Spleen (tissue), 11 donors: ENCODE data around the gene MBNL1. TPM values are rescaled to one million over a fixed set of nuclear protein-coding genes. Genes with fewer than 3 reads are reported as not detected.

Source experiments
- DNase-seq: peaks from one replicate; pipeline ENCODE4 v3.0.0-alpha.2; 2020
- H3K27ac ChIP-seq, 8 donors: fragments of 200-600 bp; sonication (generic) in 7 of 8; 1 replicate in 4 of 8; 2 replicates in 4 of 8; pipeline versions ENCODE4 v1.5.0 to v1.8.0; 2016 to 2021; ENCODE audit warnings: inconsistent platforms in 4 of 8, mild to moderate bottlenecking in 4 of 8, moderate library complexity in 1 of 8
- H3K27me3 ChIP-seq, 7 donors: fragments of 200-600 bp; sonication (generic) in 6 of 7; replicated peaks in 1 of 7; 1 replicate in 4 of 7; 2 replicates in 3 of 7; pipeline versions ENCODE4 v1.5.0 to v1.8.0; 2016 to 2021; ENCODE audit warnings: inconsistent platforms in 3 of 7, mild to moderate bottlenecking in 1 of 7
- H3K36me3 ChIP-seq, 6 donors: fragments of 200-600 bp; sonication (generic) in 5 of 6; 1 replicate in 4 of 6; 2 replicates in 2 of 6; pipeline versions ENCODE4 v1.5.0 to v1.8.0; 2016 to 2021; ENCODE audit warnings: inconsistent platforms in 2 of 6
- H3K4me1 ChIP-seq, 6 donors: fragments of 200-600 bp; sonication (generic) in 5 of 6; 1 replicate in 3 of 6; 2 replicates in 3 of 6; pipeline versions ENCODE4 v1.5.0 to v1.8.0; 2016 to 2021; ENCODE audit warnings: inconsistent platforms in 3 of 6
- H3K4me3 ChIP-seq, 8 donors: fragments of 200-600 bp; sonication (generic) in 7 of 8; 1 replicate in 4 of 8; 2 replicates in 4 of 8; pipeline versions ENCODE4 v1.5.0 to v1.8.0; 2016 to 2021; ENCODE audit warnings: inconsistent platforms in 4 of 8, mild to moderate bottlenecking in 4 of 8, moderate library complexity in 2 of 8
- H3K9me3 ChIP-seq, 8 donors: fragments of 200-600 bp; sonication (generic) in 7 of 8; 1 replicate in 4 of 8; 2 replicates in 4 of 8; pipeline versions ENCODE4 v1.5.0 to v1.8.0; 2016 to 2021; ENCODE audit warnings: inconsistent platforms in 4 of 8
- CTCF ChIP-seq, 11 experiments: fragments of 200-600 bp in 7 of 11; fragments of 450-650 bp in 4 of 11; sonication (generic) in 4 of 11; IDR thresholded peaks in 8 of 11; conservative IDR thresholded peaks in 3 of 11; 1 replicate in 7 of 11; 2 replicates in 4 of 11; pipeline versions ENCODE4 v1.4.0 to v1.8.0; 2016 to 2021; ENCODE audit warnings: antibody characterized with exemption in 11 of 11, inconsistent platforms in 4 of 11, mild to moderate bottlenecking in 1 of 11
- POLR2A ChIP-seq, 3 donors: fragments of 450-650 bp; IDR thresholded peaks; one replicate each; pipeline ENCODE4 v1.5.1; 2017; ENCODE audit warnings: antibody characterized with exemption in 3 of 3, mild to moderate bottlenecking in 1 of 3
- POLR2AphosphoS5 ChIP-seq, 3 donors: sonication (generic); formaldehyde crosslinking; IDR thresholded peaks; one replicate each; pipeline ENCODE4 v1.5.1; 2017; ENCODE audit warnings: antibody characterized with exemption in 3 of 3
- WGBS, 5 donors: extraction: QIAGEN DNeasy Blood & Tissue Kit in 3 of 5; methylation state at CpG; one replicate each; pipeline versions ENCODE4 v1.1.5 to v1.1.7; 2013 to 2018; 5-methylcytosine and 5-hydroxymethylcytosine counted together
- intact Hi-C: fragments of 100-400 bp; cut with DNase I; formaldehyde crosslinking; loops from one replicate; pipeline ENCODE4 v1.15.0; 2023; ENCODE audit warnings: low total_unique reads
- polyA plus RNA-seq, 3 donors: library from polyadenylated mRNA; stranded (reverse); fragments of 200-250 nt; gene quantifications; one replicate each; pipeline ENCODE4 v1.2.1, GENCODE V29; 2013
- total RNA-seq, 7 donors: library from RNA; depleted of rRNA in 3 of 7; stranded (reverse); fragments of >200 nt in 3 of 7; fragmentation: NEBNext Ultra II Directional in 4 of 7; extraction: Animal tissue kit (Norgen Biotek cat#: 25700) in 4 of 7; gene quantifications; one replicate each; pipeline versions ENCODE4 v1.1.0 to v1.2.1, GENCODE V29; 2016 to 2021
- donor health status: healthy with polysubstance abuse.
- donor health status: DM: no; HTN: no; CAD: no; lungs with moderate emphysema.
- donor health status: DM: no; HTN: no; CAD: no.
- donor health status: Bipolar disorder and iron deficiency.
- donor health status: healthy.
- donor health status: DM: no; HTN: no; CAD: no.
- donor health status: DM: yes; HTN: yes; CAD: no.

Gene MBNL1
- total and polyA plus RNA-seq, 10 donors, result 64.7 to 491 (median 296) TPM

DNA sequence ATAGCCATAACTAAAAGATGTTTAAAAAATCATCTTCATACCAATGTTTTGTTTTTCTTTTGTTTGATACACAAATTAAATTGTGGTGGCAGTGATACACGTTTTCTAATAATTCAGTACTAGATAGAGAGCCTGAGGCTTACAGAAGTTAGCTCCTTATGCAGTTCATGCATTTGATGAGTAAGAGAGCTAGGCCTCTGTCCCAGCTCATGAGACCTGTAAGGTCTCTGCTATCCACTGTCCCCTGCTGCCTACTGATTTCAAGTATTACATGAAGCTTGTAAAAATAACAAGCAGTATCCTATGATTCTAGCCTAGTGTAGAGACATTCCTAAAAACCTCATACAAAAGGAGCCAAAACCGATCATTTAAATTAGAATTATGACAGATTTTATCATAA lies 144.5 kb downstream of the MBNL1 start:
- 86 to 93% (median 89%) methylated on average over 2 of the region's 2 CpGs for WGBS, 5 donors
- Histone ChIP-seq H3K27me3 (no peaks in the 10 kb centered on the region), H3K27ac (no peak overlapping the region), H3K9me3 (no peaks in the 10 kb centered on the region), H3K4me3 (no peak overlapping the region), H3K36me3 (peaks cover 0 to 37% (median 22%) of the 10 kb centered on the region in 6 donors), H3K4me1 (peaks cover 0 to 74% (median 25%) of the 10 kb centered on the region in 6 donors)
- TF ChIP-seq CTCF (IDR thresholded peaks at IDR 0.05 in 8 of 11, conservative IDR thresholded peaks at IDR 0.05 in 3 of 11) (no peak), POLR2AphosphoS5 (IDR thresholded peaks at IDR 0.05) (no peak), POLR2A (IDR thresholded peaks at IDR 0.05) (no peak)
- intact Hi-C loops, result no loop called here
- DNase-seq, result no peak

- TF ChIP-seq CTCF (IDR thresholded peaks at IDR 0.05 in 8 of 11, conservative IDR thresholded peaks at IDR 0.05 in 3 of 11) (no peak), POLR2AphosphoS5 (IDR thresholded peaks at IDR 0.05) (no peak), POLR2A (IDR thresholded peaks at IDR 0.05) (no peak)
- intact Hi-C loops, result no loop called here
- peaks cover 0 to 49% (median 10%) of the 10 kb centered on the region in 6 donors for H3K4me1 ChIP-seq
- H3K9me3 ChIP-seq, result peaks cover 0 to 4% (median 0%) of the 10 kb centered on the region in 8 donors
- 93 to 100% (median 100%) methylated on average over 1 of the region's 1 CpG for WGBS, 5 donors
- no peak for DNase-seq
- H3K27me3 ChIP-seq, result no peaks in the 10 kb centered on the region
- peaks cover 0 to 73% (median 55%) of the 10 kb centered on the region in 6 donors for H3K36me3 ChIP-seq
- H3K4me3 ChIP-seq, result no peak overlapping the region
- peak overlapping the region in 3 of 8 donors; percentile 32 to 58 (median 47) for H3K27ac ChIP-seq
Measured at GRCh38 chr3:152416808-152417580, 148.3 kb downstream of the MBNL1 start.

GRCh38 chr3:152419748-152420147 lies 151.0 kb downstream of the MBNL1 start:
- Histone ChIP-seq H3K36me3 (peaks cover 0 to 71% (median 54%) of the 10 kb centered on the region in 6 donors), H3K4me3 (no peak overlapping the region), H3K9me3 (peaks cover 0 to 4% (median 0%) of the 10 kb centered on the region in 8 donors), H3K27me3 (no peaks in the 10 kb centered on the region), H3K27ac (peak overlapping the region in 3 of 8 donors; percentile 2 to 53 (median 24)), H3K4me1 (peaks cover 0 to 34% (median 8%) of the 10 kb centered on the region in 6 donors)
- intact Hi-C loops, result no loop called here
- no peak for TF ChIP-seq POLR2A (IDR thresholded peaks at IDR 0.05)
- peak in 1 of 3 donors; percentile 12 for TF ChIP-seq POLR2AphosphoS5 (IDR thresholded peaks at IDR 0.05)
- no peak for DNase-seq
- 84 to 90% (median 88%) methylated on average over 7 of the region's 7 CpGs for WGBS, 5 donors

GRCh38 chr3:152421162-152421561 lies 152.4 kb downstream of the MBNL1 start:
- Histone ChIP-seq H3K4me1 (peaks cover 0 to 37% (median 9%) of the 10 kb centered on the region in 6 donors), H3K36me3 (peaks cover 0 to 57% (median 44%) of the 10 kb centered on the region in 6 donors), H3K9me3 (peaks cover 0 to 4% (median 0%) of the 10 kb centered on the region in 8 donors), H3K27me3 (no peaks in the 10 kb centered on the region), H3K4me3 (no peak overlapping the region), H3K27ac (peak overlapping the region in 2 of 8 donors; percentile 2 to 24)
- WGBS, 5 donors, result 98 to 100% (median 98%) methylated on average over 5 to 6 of the region's 6 CpGs
- intact Hi-C loops, result no loop called here
- no peak for DNase-seq
- TF ChIP-seq CTCF (IDR thresholded peaks at IDR 0.05 in 8 of 11, conservative IDR thresholded peaks at IDR 0.05 in 3 of 11), result no peak
- peak in 2 of 3 donors; percentile 18 to 31 for TF ChIP-seq POLR2AphosphoS5 (IDR thresholded peaks at IDR 0.05)
- TF ChIP-seq POLR2A (IDR thresholded peaks at IDR 0.05), result no peak
